DND-41 (cell line): ENCODE results near the gene DYSF.

Source experiments
- ATAC-seq: fragments of 200-7000 bp; cut with Tn5 transposase; 3 replicates; pipeline ENCODE4 v1.9.1; 2021; ENCODE audit warnings: low read depth; ENCODE audit not compliant: insufficient read depth
- DNase-seq: peaks from one replicate; pipeline ENCODE4 v3.0.0-alpha.2; 2020
- H2AFZ ChIP-seq: 2 replicates; pipeline ENCODE4 v1.6.0; 2012; ENCODE audit warnings: low read depth, low read length
- H3K27ac ChIP-seq: 2 replicates; pipeline ENCODE4 v1.5.1; 2012; ENCODE audit warnings: low read length, inconsistent platforms
- H3K27me3 ChIP-seq: fragments of 200-600 bp; sonication (generic); 2 replicates; pipeline ENCODE4 v1.6.0; 2012; ENCODE audit warnings: low read length, mild to moderate bottlenecking, inconsistent platforms; ENCODE audit not compliant: insufficient read depth, poor library complexity
- H3K36me3 ChIP-seq: 2 replicates; pipeline ENCODE4 v1.5.1; 2012; ENCODE audit warnings: low read length, inconsistent platforms; ENCODE audit not compliant: insufficient read depth
- H3K4me1 ChIP-seq: 2 replicates; pipeline ENCODE4 v1.5.1; 2012; ENCODE audit warnings: mild to moderate bottlenecking, low read length; ENCODE audit not compliant: insufficient read depth
- H3K4me2 ChIP-seq: 2 replicates; pipeline ENCODE4 v1.6.0; 2012; ENCODE audit warnings: mild to moderate bottlenecking, moderate library complexity, low read length, inconsistent platforms; ENCODE audit not compliant: insufficient read depth
- H3K4me3 ChIP-seq, 2 experiments: fragments of 200-600 bp in 1 of 2; shearing (Covaris generic) in 1 of 2; 2 replicates each; pipeline ENCODE4 v1.5.1; 2012 to 2016; ENCODE audit warnings: inconsistent platforms in 2 of 2, low read length in 2 of 2, mild to moderate bottlenecking in 2 of 2, low read depth in 1 of 2, moderate library complexity in 1 of 2
- H3K79me2 ChIP-seq: 2 replicates; pipeline ENCODE4 v1.6.0; 2012; ENCODE audit warnings: low read length, inconsistent platforms; ENCODE audit not compliant: insufficient read depth
- H3K9ac ChIP-seq: 2 replicates; pipeline ENCODE4 v1.6.0; 2012; ENCODE audit warnings: low read depth, mild to moderate bottlenecking, inconsistent platforms, low read length, moderate library complexity
- H3K9me3 ChIP-seq: 2 replicates; pipeline ENCODE4 v1.5.1; 2012; ENCODE audit warnings: low read length, moderate library complexity, mild to moderate bottlenecking, inconsistent platforms; ENCODE audit not compliant: insufficient read depth, severe bottlenecking
- H4K20me1 ChIP-seq: 2 replicates; pipeline ENCODE4 v1.6.0; 2012; ENCODE audit warnings: low read length; ENCODE audit not compliant: insufficient read depth
- CTCF ChIP-seq: IDR thresholded peaks from 2 replicates; pipeline ENCODE4 v1.5.1; 2012; ENCODE audit warnings: borderline replicate concordance, low read length, moderate library complexity, mild to moderate bottlenecking; ENCODE audit not compliant: poor library complexity, severe bottlenecking; ENCODE audit errors: extremely low read depth
- EZH2 ChIP-seq: IDR thresholded peaks from 3 replicates; pipeline ENCODE4 v1.6.1; 2012; ENCODE audit warnings: borderline replicate concordance, low read depth, mild to moderate bottlenecking, moderate library complexity, low read length, inconsistent platforms; ENCODE audit not compliant: severe bottlenecking

DYSF gene

GRCh38 chr2:71662665-71663394 is 209.5 kb downstream of the DYSF start:
- Histone ChIP-seq H3K4me3 (no peak overlapping the region), H3K9ac (no peak overlapping the region)

DNA sequence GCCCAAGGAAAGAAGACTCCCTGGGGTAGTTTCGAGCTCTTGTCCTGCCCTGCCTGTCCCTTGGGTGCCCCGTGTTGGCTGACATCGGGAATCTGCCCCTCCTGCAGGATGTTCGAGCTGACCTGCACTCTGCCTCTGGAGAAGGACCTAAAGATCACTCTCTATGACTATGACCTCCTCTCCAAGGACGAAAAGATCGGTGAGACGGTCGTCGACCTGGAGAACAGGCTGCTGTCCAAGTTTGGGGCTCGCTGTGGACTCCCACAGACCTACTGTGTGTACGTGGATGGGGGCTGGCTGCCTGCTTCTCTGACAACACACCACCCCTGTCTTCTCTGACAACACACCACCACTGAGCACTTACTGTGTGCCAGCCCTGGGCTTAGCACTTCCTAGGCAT is 210.8 kb downstream of the DYSF start:
- Histone ChIP-seq H2AFZ (no peak overlapping the region), H4K20me1 (no peaks in the 10 kb centered on the region), H3K4me1 (no peaks in the 10 kb centered on the region), H3K4me2 (no peak overlapping the region), H3K27ac (no peak overlapping the region), H3K9me3 (no peaks in the 10 kb centered on the region), H3K79me2 (no peaks in the 10 kb centered on the region), H3K9ac (no peak overlapping the region), H3K4me3 (no peak overlapping the region), H3K36me3 (no peaks in the 10 kb centered on the region), H3K27me3 (no peaks in the 10 kb centered on the region)
- no peak for ATAC-seq
- TF ChIP-seq EZH2 (no peak), CTCF (no peak)
- DNase-seq, result no peak

More at GRCh38 chr2:71662665-71663394, 209.5 kb downstream of the DYSF start:
- no peak for TF ChIP-seq EZH2
- TF ChIP-seq CTCF, result no peak
- H2AFZ ChIP-seq, result no peak overlapping the region
- H3K27ac ChIP-seq, result no peak overlapping the region
- peaks cover 8% of the 10 kb centered on the region for H3K9me3 ChIP-seq
- no peaks in the 10 kb centered on the region for H3K79me2 ChIP-seq
- no peaks in the 10 kb centered on the region for H3K27me3 ChIP-seq
- no peak for DNase-seq
- no peak overlapping the region for H3K4me2 ChIP-seq
- no peaks in the 10 kb centered on the region for H3K36me3 ChIP-seq
- no peak for ATAC-seq
- H4K20me1 ChIP-seq, result no peaks in the 10 kb centered on the region
- H3K4me1 ChIP-seq, result no peaks in the 10 kb centered on the region

GRCh38 chr2:71665168-71666093 is 212.1 kb downstream of the DYSF start:
- Histone ChIP-seq H2AFZ (no peak overlapping the region), H3K4me1 (no peaks in the 10 kb centered on the region), H4K20me1 (no peaks in the 10 kb centered on the region), H3K9me3 (no peaks in the 10 kb centered on the region), H3K79me2 (no peaks in the 10 kb centered on the region), H3K27me3 (no peaks in the 10 kb centered on the region), H3K36me3 (no peaks in the 10 kb centered on the region), H3K4me2 (no peak overlapping the region), H3K4me3 (no peak overlapping the region), H3K9ac (no peak overlapping the region), H3K27ac (no peak overlapping the region)
- DNase-seq (no peak), ATAC-seq (no peak)
- TF ChIP-seq CTCF (no peak), EZH2 (no peak)
